MG63 (cell line): ENCODE results near the gene USP54. TPM values are rescaled to one million over a fixed set of nuclear protein-coding genes. Genes with fewer than 3 reads are reported as not detected.
"Not testable (repeated sequence)": the region's sequence is repeated elsewhere in the genome, so short reads cannot be mapped to it uniquely, and the experiment has no call there.

Experiments
- DNase-seq: peaks from one replicate; pipeline ENCODE4 v3.0.0-alpha.2; 2020
- H3K27me3 ChIP-seq: fragments of 250-450 bp; sonication (Bioruptor Pico); 2 replicates; pipeline ENCODE4 v1.5.1; 2020; ENCODE audit warnings: mild to moderate bottlenecking, moderate library complexity
- H3K36me3 ChIP-seq: fragments of 250-450 bp; sonication (Bioruptor Pico); 2 replicates; pipeline ENCODE4 v1.5.1; 2020; ENCODE audit warnings: mild to moderate bottlenecking, moderate library complexity
- H3K4me3 ChIP-seq: fragments of 250-450 bp; sonication (Bioruptor Pico); 2 replicates; pipeline ENCODE4 v1.5.1; 2020; ENCODE audit warnings: mild to moderate bottlenecking, moderate library complexity
- H3K9me3 ChIP-seq: fragments of 250-450 bp; sonication (Bioruptor Pico); 2 replicates; pipeline ENCODE4 v1.5.1; 2020; ENCODE audit warnings: mild to moderate bottlenecking, moderate library complexity
- total RNA-seq: library from RNA; depleted of rRNA; stranded (reverse); fragments of >200 nt; shearing (Covaris generic); gene quantifications from 2 replicates; pipeline ENCODE4 v1.2.3, GENCODE V29; 2014; ENCODE audit warnings: low replicate concordance; rRNA removed

USP54 gene
- total RNA-seq, result 5.3 and 10.2 TPM in 2 replicates

- DNase-seq, result no peak
- no peak within 1 kb of the TSS for H3K4me3 ChIP-seq
- H3K9me3 ChIP-seq, result no peaks in the 10 kb centered on the region
- no peaks in the 10 kb centered on the region for H3K36me3 ChIP-seq
- no peaks in the 10 kb centered on the region for H3K27me3 ChIP-seq
These were observed at the start of gene USP54 for GRCh38 chr10:73590881-73591799. USP54 (minus strand) TSS chr10:73591342; CDS start chr10:73575658, 15,684 bp downstream.

- Histone ChIP-seq H3K27me3 (no peaks in the 10 kb centered on the region), H3K36me3 (no peaks in the 10 kb centered on the region), H3K9me3 (no peaks in the 10 kb centered on the region), H3K4me3 (no peak overlapping the region)
- no peak for DNase-seq
These were observed 48.1 kb upstream of the USP54 start for GRCh38 chr10:73639286-73639685.

GRCh38 chr10:73635781-73636180, 44.6 kb upstream of the USP54 start:
- Histone ChIP-seq H3K36me3 (no peaks in the 10 kb centered on the region), H3K27me3 (no peaks in the 10 kb centered on the region), H3K4me3 (no peak overlapping the region), H3K9me3 (no peaks in the 10 kb centered on the region)
- no peak for DNase-seq

GRCh38 chr10:73634421-73634820, 43.3 kb upstream of the USP54 start:
- Histone ChIP-seq H3K4me3 (no peak overlapping the region), H3K36me3 (no peaks in the 10 kb centered on the region), H3K9me3 (no peaks in the 10 kb centered on the region), H3K27me3 (no peaks in the 10 kb centered on the region)
- DNase-seq, result peak; percentile 44

GRCh38 chr10:73629165-73629564, 38.0 kb upstream of the USP54 start:
- Histone ChIP-seq H3K36me3 (no peaks in the 10 kb centered on the region), H3K27me3 (no peaks in the 10 kb centered on the region), H3K9me3 (no peaks in the 10 kb centered on the region), H3K4me3 (no peak overlapping the region)
- DNase-seq, result no peak

- Histone ChIP-seq H3K27me3 (no peaks in the 10 kb centered on the region), H3K4me3 (no peak overlapping the region), H3K36me3 (no peaks in the 10 kb centered on the region), H3K9me3 (no peaks in the 10 kb centered on the region)
- DNase-seq, result no peak
These were observed 37.3 kb upstream of the USP54 start for GRCh38 chr10:73628405-73628804.

GRCh38 chr10:73627300-73627699, 36.2 kb upstream of the USP54 start:
- Histone ChIP-seq H3K9me3 (no peaks in the 10 kb centered on the region), H3K27me3 (no peaks in the 10 kb centered on the region), H3K4me3 (no peak overlapping the region), H3K36me3 (no peaks in the 10 kb centered on the region)
- no peak for DNase-seq

GRCh38 chr10:73625884-73626752, 35.0 kb upstream of the USP54 start:
- H3K9me3 ChIP-seq, result no peaks in the 10 kb centered on the region
- DNase-seq, result peak; percentile 93
- no peaks in the 10 kb centered on the region for H3K36me3 ChIP-seq
- H3K4me3 ChIP-seq, result peak overlapping the region; percentile 75
- H3K27me3 ChIP-seq, result no peaks in the 10 kb centered on the region

- Histone ChIP-seq H3K9me3 (no peaks in the 10 kb centered on the region), H3K27me3 (no peaks in the 10 kb centered on the region), H3K4me3 (peak overlapping the region; percentile 75), H3K36me3 (no peaks in the 10 kb centered on the region)
- DNase-seq, result peak; percentile 21
These were observed 34.1 kb upstream of the USP54 start for GRCh38 chr10:73625004-73625883.

- Histone ChIP-seq H3K27me3 (no peaks in the 10 kb centered on the region), H3K4me3 (no peak overlapping the region), H3K9me3 (no peaks in the 10 kb centered on the region), H3K36me3 (no peaks in the 10 kb centered on the region)
- no peak for DNase-seq
These were observed 31.9 kb upstream of the USP54 start for GRCh38 chr10:73623056-73623455.

- DNase-seq, H3K4me3 ChIP-seq, H3K27me3 ChIP-seq, H3K36me3 ChIP-seq, H3K9me3 ChIP-seq: not testable (repeated sequence)
These were observed 29.8 kb upstream of the USP54 start for GRCh38 chr10:73620974-73621373.

GRCh38 chr10:73617143-73617542, 26.0 kb upstream of the USP54 start:
- not testable (repeated sequence) for H3K9me3 ChIP-seq, H3K4me3 ChIP-seq, H3K27me3 ChIP-seq, DNase-seq, H3K36me3 ChIP-seq

GRCh38 chr10:73614720-73615119, 23.6 kb upstream of the USP54 start:
- Histone ChIP-seq H3K27me3 (no peaks in the 10 kb centered on the region), H3K36me3 (no peaks in the 10 kb centered on the region), H3K4me3 (no peak overlapping the region), H3K9me3 (no peaks in the 10 kb centered on the region)
- DNase-seq, result no peak

- H3K9me3 ChIP-seq, result no peaks in the 10 kb centered on the region
- no peak for DNase-seq
- no peaks in the 10 kb centered on the region for H3K36me3 ChIP-seq
- H3K27me3 ChIP-seq, result no peaks in the 10 kb centered on the region
- no peak overlapping the region for H3K4me3 ChIP-seq
These were observed 18.0 kb upstream of the USP54 start for GRCh38 chr10:73609116-73609515.

- Histone ChIP-seq H3K4me3 (no peak overlapping the region), H3K9me3 (no peaks in the 10 kb centered on the region), H3K36me3 (no peaks in the 10 kb centered on the region), H3K27me3 (no peaks in the 10 kb centered on the region)
- no peak for DNase-seq
These were observed 10.4 kb upstream of the USP54 start for GRCh38 chr10:73601486-73601921.

GRCh38 chr10:73597346-73597745, 6.2 kb upstream of the USP54 start:
- H3K36me3 ChIP-seq, result no peaks in the 10 kb centered on the region
- no peaks in the 10 kb centered on the region for H3K27me3 ChIP-seq
- no peak for DNase-seq
- no peak overlapping the region for H3K4me3 ChIP-seq
- H3K9me3 ChIP-seq, result no peaks in the 10 kb centered on the region
